Mesothelial cell of epicardium (in vitro differentiated cells): ENCODE results near the gene LRRC58. TPM values are rescaled to one million over a fixed set of nuclear protein-coding genes. Genes with fewer than 3 reads are reported as not detected.

Experiments
- DNase-seq, 2 experiments: peaks; one replicate each; pipeline ENCODE4 v3.0.0; 2021; ENCODE audit warnings: low spot score in 2 of 2; ENCODE audit not compliant: unreplicated experiment in 2 of 2
- H3K27ac Mint-ChIP-seq: 2 replicates; pipeline ENCODE4 v1.8.0; 2021; ENCODE audit warnings: mixed read lengths
- H3K27me3 Mint-ChIP-seq: 2 replicates; pipeline ENCODE4 v1.8.0; 2021; ENCODE audit warnings: low read depth, mixed read lengths
- H3K36me3 Mint-ChIP-seq: 2 replicates; pipeline ENCODE4 v1.8.0; 2021; ENCODE audit warnings: mixed read lengths
- H3K4me1 Mint-ChIP-seq: 2 replicates; pipeline ENCODE4 v1.8.0; 2021; ENCODE audit warnings: mixed read lengths
- H3K4me3 Mint-ChIP-seq: 2 replicates; pipeline ENCODE4 v1.8.0; 2021; ENCODE audit warnings: mild to moderate bottlenecking, moderate library complexity, mixed read lengths
- H3K9me3 Mint-ChIP-seq: 2 replicates; pipeline ENCODE4 v1.8.0; 2021; ENCODE audit warnings: mixed read lengths
- CTCF ChIP-seq: fragments of 200-600 bp; sonication (generic); IDR thresholded peaks from one replicate; pipeline ENCODE4 v1.5.0; 2021; ENCODE audit warnings: antibody characterized with exemption; ENCODE audit not compliant: unreplicated experiment
- total RNA-seq: library from RNA; stranded (reverse); gene quantifications from 3 replicates; pipeline ENCODE4 v1.2.1, GENCODE V29; 2021

LRRC58 gene
- total RNA-seq, 1 donor from 2014 or later: 18.7 TPM

DNA sequence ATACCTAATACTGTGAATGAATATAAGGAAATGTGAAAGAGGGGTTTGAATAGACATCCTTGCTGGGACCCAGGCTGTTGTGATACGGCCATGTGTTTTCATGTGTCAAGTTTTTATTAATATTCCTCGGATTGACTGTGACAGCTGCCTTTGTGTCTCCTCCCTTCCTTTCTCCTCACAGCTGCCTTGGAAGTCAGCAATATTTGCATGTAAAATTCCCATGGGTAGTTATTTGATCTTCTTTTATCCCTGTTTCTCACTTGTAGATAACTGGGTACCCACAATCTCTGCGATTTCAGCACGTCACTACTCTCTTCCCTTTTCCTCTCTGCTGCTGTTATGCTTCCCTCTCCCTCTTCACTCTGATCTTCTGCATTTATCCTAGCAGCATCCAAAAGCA is 73.5 kb downstream of the LRRC58 start:
- Mint-ChIP-seq H3K27ac (no peak overlapping the region), H3K4me3 (no peak overlapping the region), H3K27me3 (peaks cover 6% of the 10 kb centered on the region), H3K4me1 (no peaks in the 10 kb centered on the region), H3K36me3 (peaks cover 4% of the 10 kb centered on the region), H3K9me3 (peaks cover 11% of the 10 kb centered on the region)
- DNase-seq: no peak
- no peak for TF ChIP-seq CTCF

DNA sequence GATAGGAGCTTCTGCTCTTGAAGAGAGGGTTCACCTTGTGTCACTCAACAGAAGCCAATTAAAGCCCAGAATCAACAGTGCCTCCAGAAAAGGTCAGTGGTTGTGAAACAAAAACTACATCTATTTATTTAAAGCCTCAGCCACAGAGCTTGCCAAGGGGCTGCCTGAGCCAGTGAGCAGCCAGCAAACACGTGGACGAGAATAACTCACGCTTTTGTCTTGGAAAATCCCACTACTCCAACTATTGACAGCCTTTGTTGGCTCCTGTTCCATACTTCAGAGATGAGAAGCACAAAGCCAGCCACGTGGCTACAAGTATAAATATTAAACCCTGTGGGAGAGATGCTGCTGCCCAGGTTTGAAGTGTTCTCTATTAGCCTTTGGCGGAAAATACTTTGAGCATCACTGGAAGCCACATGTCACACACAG is 74.4 kb downstream of the LRRC58 start:
- no peak for TF ChIP-seq CTCF
- Mint-ChIP-seq H3K27ac (no peak overlapping the region), H3K4me1 (no peaks in the 10 kb centered on the region), H3K4me3 (no peak overlapping the region), H3K27me3 (peaks cover 6% of the 10 kb centered on the region), H3K36me3 (peaks cover 4% of the 10 kb centered on the region), H3K9me3 (peaks cover 12% of the 10 kb centered on the region)
- no peak for DNase-seq

Other genes starting within 250 kb of the LRRC58 start
- 11.4 to 11.8 TPM (median 11.7 TPM) in 3 replicates for gene GPR156, start 64.1 kb downstream of the LRRC58 start, total RNA-seq
- 734 to 772 TPM (median 749 TPM) in 3 replicates for gene FSTL1, start 101.6 kb upstream of the LRRC58 start, total RNA-seq
- 103 to 108 TPM (median 103 TPM) in 3 replicates for gene NDUFB4, start 247.0 kb upstream of the LRRC58 start, total RNA-seq